ENCODE data around the gene AKAP5. TPM values are rescaled to one million over a fixed set of nuclear protein-coding genes. Genes with fewer than 3 reads are reported as not detected.
"Not testable (repeated sequence)": the region's sequence is repeated elsewhere in the genome, so short reads cannot be mapped to it uniquely, and the experiment has no call there.

Gene AKAP5
- total RNA-seq, 1 experiment from 2014 or later, result 0.40 TPM

GRCh38 chr14:64502456-64502855 is 37.2 kb downstream of the AKAP5 start:
- DNase-seq (ENCODE audit: low read depth), result no peak

- no peak for DNase-seq (ENCODE audit: low read depth)
Observed at GRCh38 chr14:64502887-64503433, 37.7 kb downstream of the AKAP5 start.

GRCh38 chr14:64503434-64504309 is 38.4 kb downstream of the AKAP5 start, which contains the start of gene ZBTB25:
TSS of gene ZBTB25 (minus strand) at chr14:64503838. CDS start at chr14:64490533, 13,305 bp downstream.
- DNase-seq (ENCODE audit: low read depth), result peak; percentile 91

- peak; percentile 81 for DNase-seq (ENCODE audit: low read depth)
Observed at GRCh38 chr14:64504310-64504896, 39.1 kb downstream of the AKAP5 start, which contains the start of gene ZBTB1. TSS of gene ZBTB1 (plus strand) at chr14:64504770. CDS start at chr14:64521505, 16,735 bp downstream.

GRCh38 chr14:64504897-64505794 is 39.8 kb downstream of the AKAP5 start:
- DNase-seq (ENCODE audit: low read depth), result peak; percentile 85

- DNase-seq (ENCODE audit: low read depth), result no peak
Observed at GRCh38 chr14:64506721-64507120, 41.4 kb downstream of the AKAP5 start.

- peak; percentile 53 for DNase-seq (ENCODE audit: low read depth)
Observed at GRCh38 chr14:64507376-64508156, 42.3 kb downstream of the AKAP5 start.

- no peak for DNase-seq (ENCODE audit: low read depth)
Observed at GRCh38 chr14:64508215-64508776, 43.0 kb downstream of the AKAP5 start.

GRCh38 chr14:64509036-64509435 is 43.7 kb downstream of the AKAP5 start:
- no peak for DNase-seq (ENCODE audit: low read depth)

- DNase-seq (ENCODE audit: low read depth), result peak; percentile 65
Observed at GRCh38 chr14:64510825-64511671, 45.7 kb downstream of the AKAP5 start.

GRCh38 chr14:64513271-64513670 is 48.0 kb downstream of the AKAP5 start:
- DNase-seq (ENCODE audit: low read depth), result no peak

GRCh38 chr14:64515053-64515452 is 49.8 kb downstream of the AKAP5 start:
- DNase-seq (ENCODE audit: low read depth), result no peak

GRCh38 chr14:64516969-64517368 is 51.7 kb downstream of the AKAP5 start:
- DNase-seq (ENCODE audit: low read depth), result no peak

GRCh38 chr14:64517667-64518066 is 52.4 kb downstream of the AKAP5 start:
- not testable (repeated sequence) for DNase-seq (ENCODE audit: low read depth)

GRCh38 chr14:64518229-64518628 is 52.9 kb downstream of the AKAP5 start:
- DNase-seq (ENCODE audit: low read depth), result no peak

GRCh38 chr14:64520699-64521098 is 55.4 kb downstream of the AKAP5 start:
- no peak for DNase-seq (ENCODE audit: low read depth)

- DNase-seq (ENCODE audit: low read depth), result no peak
Observed at GRCh38 chr14:64522591-64523355, 57.5 kb downstream of the AKAP5 start.

Data from LHCN-M2 (cell line).